GM18499 (cell line): ENCODE data around the gene RTL10.
"Not testable (repeated sequence)": the region's sequence is repeated elsewhere in the genome, so short reads cannot be mapped to it uniquely, and the experiment has no call there.

Experiments used
- ATAC-seq: cut with Tn5 transposase; IDR thresholded peaks from one replicate; pipeline ENCODE4 v1.9.1; 2021; ENCODE audit warnings: moderate number of reproducible peaks; ENCODE audit not compliant: insufficient read depth, unreplicated experiment

RTL10 gene

GRCh38 chr22:19848298-19849224, 6.1 kb downstream of the RTL10 start:
- no peak for ATAC-seq

GRCh38 chr22:19847345-19847632, 7.4 kb downstream of the RTL10 start:
- ATAC-seq = no peak

DNA sequence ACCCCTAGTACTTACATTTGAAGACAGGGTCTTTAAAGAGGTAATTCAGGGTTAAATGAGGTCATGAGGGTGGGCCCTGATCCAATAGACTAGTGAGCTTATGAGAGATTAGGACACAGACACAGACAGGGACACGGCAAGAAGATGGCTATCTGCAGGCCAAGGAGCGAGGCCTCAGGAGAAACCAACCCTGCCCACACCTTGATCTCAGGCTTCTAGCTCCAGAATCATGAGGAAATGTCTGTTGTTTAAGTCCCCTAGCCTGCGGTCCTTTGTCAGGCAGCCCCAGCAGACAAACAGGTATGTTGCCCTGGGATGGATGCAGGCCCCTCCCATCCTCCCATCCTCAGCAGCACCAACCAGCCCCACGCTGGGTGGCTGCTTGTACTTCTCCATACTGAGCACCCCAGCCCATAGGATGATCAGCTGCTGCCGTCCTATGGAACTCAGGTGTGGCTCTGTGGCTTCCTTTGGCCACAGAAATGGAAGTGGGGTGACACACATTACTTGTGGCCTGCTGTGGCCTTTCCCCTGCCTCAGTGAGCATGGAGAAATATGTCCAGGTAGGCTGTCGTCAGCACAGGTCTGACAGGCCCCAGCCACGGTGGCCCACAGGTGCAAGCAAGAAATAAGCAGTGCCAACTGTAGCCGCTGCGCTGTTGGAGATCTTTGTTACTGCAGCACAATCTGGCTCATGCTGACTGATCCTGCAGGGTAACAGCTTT, 7.9 kb downstream of the RTL10 start:
- no peak for ATAC-seq

DNA sequence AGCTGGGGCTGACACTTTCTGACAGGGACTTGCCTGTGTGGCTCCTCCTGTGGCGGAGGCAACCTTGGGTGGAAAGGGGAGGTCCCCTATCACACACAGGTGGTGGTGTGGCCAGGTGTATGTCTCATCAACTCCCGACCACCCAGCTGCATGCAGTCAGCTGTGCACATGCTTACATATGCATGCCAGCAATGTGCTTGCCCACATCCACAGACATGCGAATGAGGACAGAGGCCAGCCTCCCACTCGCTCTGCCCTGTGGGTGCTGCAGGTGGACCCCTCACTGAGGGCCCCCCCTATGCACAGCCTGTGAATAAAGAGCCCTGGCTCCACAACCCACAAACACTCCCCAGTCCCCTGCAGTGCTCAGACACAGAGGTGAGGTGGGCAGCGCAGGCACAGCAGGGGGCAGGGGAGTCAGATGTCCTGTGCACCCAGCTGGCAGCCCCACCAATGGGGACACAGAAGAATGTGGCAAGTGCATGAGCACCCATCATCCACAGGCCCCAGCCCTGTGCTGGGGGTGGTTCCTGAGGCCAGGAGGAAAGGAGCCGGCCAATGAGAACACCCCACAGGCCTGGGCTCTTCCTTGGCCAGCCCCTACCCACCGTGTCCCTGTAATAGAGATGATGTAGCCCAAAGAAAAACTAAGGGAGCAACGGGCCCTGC, 9.5 kb downstream of the RTL10 start:
- ATAC-seq = no peak

DNA sequence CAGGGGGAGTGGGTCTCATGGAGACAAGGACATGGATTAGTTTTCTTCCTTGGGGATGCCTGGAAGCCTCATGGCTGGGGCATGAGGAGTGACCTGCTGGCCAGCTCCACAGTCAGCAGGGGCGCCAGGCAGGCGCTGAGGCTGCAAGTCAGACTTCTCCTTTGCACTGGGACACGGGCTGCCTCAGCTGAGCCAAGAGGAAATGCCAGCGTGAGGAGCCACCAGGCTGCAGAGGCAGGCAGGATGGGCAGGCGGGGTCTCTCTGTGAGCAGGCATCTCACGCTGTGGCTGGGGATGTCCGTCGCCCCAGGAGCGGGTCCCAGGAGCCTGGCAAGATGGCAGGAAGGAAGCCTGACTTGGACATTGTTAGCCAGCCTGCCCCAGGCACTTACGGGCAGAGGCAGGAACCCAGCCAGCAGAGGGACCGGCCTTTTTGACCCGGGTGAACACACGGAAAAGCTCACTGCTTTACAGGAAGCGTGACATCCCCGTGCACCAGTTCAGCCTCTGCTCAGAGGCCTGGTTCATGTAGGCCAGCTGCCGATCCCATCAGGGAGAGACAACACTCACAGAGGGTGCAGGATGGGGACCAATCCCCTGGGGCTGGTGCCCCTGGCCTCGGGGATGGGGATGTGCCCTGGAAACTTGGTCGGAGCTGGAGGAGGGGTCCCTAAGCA, 10.2 kb downstream of the RTL10 start:
- no peak for ATAC-seq

GRCh38 chr22:19843857-19844376, 10.8 kb downstream of the RTL10 start:
- no peak for ATAC-seq

- ATAC-seq = no peak
Measured at GRCh38 chr22:19843107-19843856, 11.4 kb downstream of the RTL10 start.

GRCh38 chr22:19842393-19843106, 12.1 kb downstream of the RTL10 start:
- ATAC-seq = no peak

DNA sequence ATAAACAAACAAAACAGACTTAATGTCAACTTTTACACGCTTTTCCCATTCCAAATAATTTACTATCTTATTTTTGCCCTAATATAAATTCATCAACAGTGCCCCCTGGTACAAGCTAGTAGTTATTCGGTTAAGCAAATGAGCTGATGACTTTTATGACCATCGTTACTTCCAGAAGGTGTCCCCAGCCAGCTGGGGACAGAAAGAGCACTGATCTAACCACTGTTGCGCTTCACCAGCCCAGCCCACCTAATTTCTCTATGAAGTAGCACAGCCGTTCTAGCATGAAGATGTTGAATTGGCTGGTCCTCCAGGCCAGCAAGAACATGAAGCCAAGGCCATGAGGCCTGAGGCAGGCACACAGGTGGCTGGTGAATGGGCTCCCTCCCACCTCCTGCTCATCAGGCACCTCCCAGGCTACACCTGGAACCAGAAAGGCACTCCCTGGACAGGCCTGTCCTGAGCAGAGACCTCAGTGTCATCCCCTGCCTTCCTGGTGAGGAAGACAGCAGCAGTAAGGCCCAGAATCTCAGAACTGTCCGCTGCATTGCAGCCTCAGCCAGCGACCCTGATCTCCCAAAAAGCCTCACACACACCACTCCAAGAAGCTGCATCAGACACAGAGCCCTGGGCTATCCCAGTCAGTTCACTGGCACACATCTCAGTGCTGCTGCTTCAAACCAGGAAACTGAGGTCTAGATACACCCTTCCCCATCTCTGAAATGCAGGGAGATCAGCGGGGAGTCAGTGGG, 12.9 kb downstream of the RTL10 start:
- no peak for ATAC-seq

GRCh38 chr22:19840955-19841640, 13.6 kb downstream of the RTL10 start:
- ATAC-seq = no peak

DNA sequence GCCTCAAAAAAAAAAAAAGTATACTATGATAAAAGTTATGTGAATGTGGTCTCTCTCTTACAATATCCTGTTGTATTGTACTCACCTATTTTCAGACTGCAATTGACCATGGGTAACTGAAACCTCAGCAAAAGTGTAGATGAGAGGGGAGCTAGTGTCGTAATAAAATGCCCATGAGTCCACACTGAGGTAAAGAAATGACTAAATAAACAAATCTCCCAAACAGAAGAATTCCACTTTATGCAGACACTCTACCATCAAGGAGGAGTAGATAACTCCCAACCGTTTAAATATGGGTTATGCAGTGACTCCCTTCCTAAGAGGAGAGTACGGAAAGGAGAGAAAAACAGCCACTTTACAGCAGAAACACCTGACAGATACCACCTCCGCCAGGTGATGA, 14.6 kb downstream of the RTL10 start:
- ATAC-seq = no peak

- no peak for ATAC-seq
Measured at GRCh38 chr22:19837915-19838314, 16.8 kb downstream of the RTL10 start.

- no peak for ATAC-seq
Measured at GRCh38 chr22:19836512-19836911, 18.2 kb downstream of the RTL10 start.

DNA sequence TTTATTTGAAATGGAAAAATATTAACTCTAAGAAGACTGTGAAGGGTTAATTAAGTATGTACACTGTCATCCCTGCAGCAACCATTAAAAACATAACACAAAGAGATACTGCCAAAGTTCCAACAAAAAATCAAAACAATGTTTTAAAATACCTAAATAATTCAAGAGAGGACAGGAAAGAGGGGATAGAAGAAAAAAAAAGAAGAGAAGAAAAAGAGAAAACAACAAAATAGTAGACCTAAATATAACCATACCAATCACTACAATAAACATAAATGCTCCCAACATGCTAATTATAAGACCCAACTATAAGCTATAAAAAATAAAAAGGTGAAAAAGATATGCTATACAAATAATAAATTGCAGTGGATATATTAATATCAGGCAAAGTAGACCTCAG, 20.1 kb downstream of the RTL10 start:
- no peak for ATAC-seq

- not testable (repeated sequence) for ATAC-seq
Measured at GRCh38 chr22:19833327-19833726, 21.3 kb downstream of the RTL10 start.

DNA sequence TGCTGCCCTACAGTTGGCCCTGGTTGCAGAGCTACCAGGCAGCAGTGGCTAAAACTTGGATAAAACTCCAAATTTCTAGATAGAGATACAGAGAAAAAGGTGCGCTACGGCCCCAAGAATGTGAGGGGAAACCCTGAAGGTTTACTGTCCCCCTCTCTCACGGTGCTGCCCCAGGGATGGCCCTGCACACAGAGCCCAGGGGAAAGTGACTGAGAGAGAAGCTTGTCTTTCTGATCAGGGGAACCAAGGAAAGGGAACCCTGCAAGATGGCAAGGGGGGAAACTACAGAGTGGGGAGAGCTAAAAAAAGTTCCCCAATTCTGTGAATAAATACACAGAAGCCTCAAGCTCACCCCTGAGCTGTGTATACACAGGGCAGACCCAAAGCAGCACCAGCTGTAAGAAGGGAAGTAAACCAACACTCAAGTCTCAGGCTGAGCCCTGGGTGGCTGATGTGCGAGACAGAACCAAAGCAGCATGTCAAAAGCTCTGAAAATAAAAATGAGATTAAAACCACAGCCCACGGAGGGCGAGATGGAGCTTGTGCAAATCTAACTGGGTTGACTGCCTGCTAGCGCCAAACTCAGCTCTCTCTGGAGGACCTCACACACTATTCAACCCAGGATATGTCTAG, 22.1 kb downstream of the RTL10 start:
- ATAC-seq = no peak

- not testable (repeated sequence) for ATAC-seq
Measured at GRCh38 chr22:19831979-19832378, 22.7 kb downstream of the RTL10 start.
